Cardiac muscle cell (in vitro differentiated cells and primary cell): Measurements from ENCODE around the gene DLX6. TPM values are rescaled to one million over a fixed set of nuclear protein-coding genes. Genes with fewer than 3 reads are reported as not detected.
A peak's percentile ranks its signal among the peaks of the same experiment; 100 is the strongest.

Experiments
- DNase-seq, 2 donors: peaks; one replicate each; pipeline versions ENCODE4 v3.0.0 to v3.0.0-alpha.2; 2010 to 2017; ENCODE audit warnings: low read depth in 1 of 2, low spot score in 1 of 2
- H3K27ac ChIP-seq: fragments of 200-600 bp; sonication (generic); 2 replicates; pipeline ENCODE4 v1.5.1; 2016
- H3K27me3 ChIP-seq: fragments of 200-600 bp; sonication (generic); 2 replicates; pipeline ENCODE4 v1.6.0; 2016; ENCODE audit warnings: control low read depth
- H3K36me3 ChIP-seq: fragments of 200-600 bp; sonication (generic); 2 replicates; pipeline ENCODE4 v1.5.1; 2016; ENCODE audit warnings: control low read depth
- H3K4me1 ChIP-seq: fragments of 200-600 bp; sonication (generic); 2 replicates; pipeline ENCODE4 v1.8.1; 2017; ENCODE audit warnings: low read depth, mild to moderate bottlenecking, mixed run types
- H3K4me3 ChIP-seq: fragments of 200-600 bp; sonication (generic); 2 replicates; pipeline ENCODE4 v1.5.1; 2016; ENCODE audit warnings: mild to moderate bottlenecking
- H3K9me3 ChIP-seq: fragments of 200-600 bp; sonication (generic); 2 replicates; pipeline ENCODE4 v1.5.1; 2017; ENCODE audit warnings: low read depth, mild to moderate bottlenecking, control low read depth
- polyA plus RNA-seq: library from polyadenylated mRNA; unstranded; fragments of >200 nt; fragmentation: Nextera tagmentation; extraction: Ambion mirVana; gene quantifications from 2 replicates; pipeline ENCODE4 v1.2.1, GENCODE V29; 2016
- total RNA-seq: library from RNA; depleted of rRNA; stranded (reverse); fragments of >200 nt; gene quantifications from 2 replicates; pipeline ENCODE4 v1.2.3, GENCODE V29; 2016
- TF ChIP-seq, protein P1 (sequence below): IDR thresholded peaks from 2 replicates; pipeline ENCODE4 v1.5.1; 2012; ENCODE audit warnings: low read depth, mild to moderate bottlenecking, low read length

DLX6 gene
- total and polyA plus RNA-seq, 2 experiments from 2014 or later, result not detected

DNA sequence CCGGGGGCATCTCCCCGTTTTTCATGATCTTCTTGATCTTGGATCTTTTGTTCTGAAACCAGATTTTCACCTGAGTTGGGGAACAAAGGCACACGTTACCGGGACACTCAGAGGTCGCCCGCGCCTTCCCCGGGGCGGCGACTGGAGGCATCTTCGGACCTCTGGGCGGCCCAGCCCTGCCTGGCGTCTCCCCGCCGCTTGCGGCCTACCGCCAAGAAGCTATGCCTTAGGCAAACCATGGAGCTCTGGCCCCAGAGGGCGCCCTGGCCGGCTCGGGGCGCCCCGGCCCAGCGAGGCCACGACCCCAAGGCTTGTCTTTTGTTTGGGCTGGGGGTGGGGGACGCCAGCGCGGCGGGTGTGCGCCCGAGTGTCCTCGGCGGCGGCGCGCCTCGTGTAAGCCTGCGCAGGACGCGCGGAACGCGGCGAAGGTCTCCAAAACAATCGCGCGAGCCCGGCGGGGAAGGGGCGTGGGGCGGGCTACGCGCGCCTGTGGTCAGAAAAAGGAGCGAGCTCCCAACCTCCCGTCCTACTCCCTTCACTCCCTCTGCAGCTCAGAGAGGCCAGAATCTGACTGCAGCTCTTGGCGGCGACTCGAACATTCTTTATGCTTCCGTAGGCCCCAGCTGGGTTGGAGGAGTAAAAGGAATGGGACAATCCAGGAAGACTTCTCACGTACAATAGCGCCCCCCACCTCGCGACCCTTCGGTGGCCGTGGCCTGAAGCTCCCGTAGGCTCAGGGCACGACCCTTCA is 15.8 kb downstream of the DLX6 start:
- peak in 1 of 2 donors; percentile 8 for DNase-seq
- Histone ChIP-seq H3K36me3 (no peaks in the 10 kb centered on the region), H3K9me3 (no peaks in the 10 kb centered on the region), H3K4me3 (peak overlapping the region; percentile 22), H3K27ac (no peak overlapping the region), H3K4me1 (peaks cover 10% of the 10 kb centered on the region), H3K27me3 (peaks cover 100% of the 10 kb centered on the region)
- TF ChIP-seq, protein P1, sequence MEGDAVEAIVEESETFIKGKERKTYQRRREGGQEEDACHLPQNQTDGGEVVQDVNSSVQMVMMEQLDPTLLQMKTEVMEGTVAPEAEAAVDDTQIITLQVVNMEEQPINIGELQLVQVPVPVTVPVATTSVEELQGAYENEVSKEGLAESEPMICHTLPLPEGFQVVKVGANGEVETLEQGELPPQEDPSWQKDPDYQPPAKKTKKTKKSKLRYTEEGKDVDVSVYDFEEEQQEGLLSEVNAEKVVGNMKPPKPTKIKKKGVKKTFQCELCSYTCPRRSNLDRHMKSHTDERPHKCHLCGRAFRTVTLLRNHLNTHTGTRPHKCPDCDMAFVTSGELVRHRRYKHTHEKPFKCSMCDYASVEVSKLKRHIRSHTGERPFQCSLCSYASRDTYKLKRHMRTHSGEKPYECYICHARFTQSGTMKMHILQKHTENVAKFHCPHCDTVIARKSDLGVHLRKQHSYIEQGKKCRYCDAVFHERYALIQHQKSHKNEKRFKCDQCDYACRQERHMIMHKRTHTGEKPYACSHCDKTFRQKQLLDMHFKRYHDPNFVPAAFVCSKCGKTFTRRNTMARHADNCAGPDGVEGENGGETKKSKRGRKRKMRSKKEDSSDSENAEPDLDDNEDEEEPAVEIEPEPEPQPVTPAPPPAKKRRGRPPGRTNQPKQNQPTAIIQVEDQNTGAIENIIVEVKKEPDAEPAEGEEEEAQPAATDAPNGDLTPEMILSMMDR, result no peak

DNA sequence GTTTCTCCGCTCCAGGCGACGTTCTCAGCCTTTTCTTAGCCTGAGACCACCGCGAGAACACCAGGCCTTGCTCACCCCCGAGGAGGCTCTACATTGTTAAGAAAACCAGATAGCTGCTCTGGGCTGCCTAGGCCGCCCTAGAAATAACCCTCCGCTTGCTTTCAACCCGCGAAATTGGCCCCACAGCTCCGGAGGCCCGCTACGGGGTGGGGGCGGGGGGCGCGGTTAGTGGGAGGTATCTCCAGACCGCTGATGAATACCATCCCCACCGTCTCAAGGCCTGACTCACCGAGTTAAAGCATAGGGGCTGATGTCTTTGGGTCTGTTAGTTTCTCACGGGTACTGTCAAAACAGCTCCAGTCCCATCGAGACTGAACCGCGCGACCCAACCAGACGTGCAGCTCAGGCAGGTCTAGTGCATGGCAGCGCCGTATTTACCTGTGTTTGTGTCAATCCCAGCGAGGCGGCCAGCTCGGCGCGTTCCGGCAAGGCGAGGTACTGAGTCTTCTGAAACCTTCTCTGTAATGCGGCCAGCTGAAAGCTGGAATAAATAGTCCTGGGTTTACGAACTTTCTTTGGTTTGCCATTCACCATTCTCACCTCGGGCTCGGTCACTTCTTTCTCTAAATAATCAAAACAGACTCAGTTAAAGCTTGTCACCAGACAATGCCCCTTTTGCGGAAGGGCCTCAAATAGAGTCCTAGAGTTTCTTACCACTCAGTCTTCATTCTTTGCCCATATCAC is 16.6 kb downstream of the DLX6 start:
- Histone ChIP-seq H3K36me3 (no peaks in the 10 kb centered on the region), H3K4me1 (peaks cover 10% of the 10 kb centered on the region), H3K9me3 (no peaks in the 10 kb centered on the region), H3K27me3 (peaks cover 100% of the 10 kb centered on the region), H3K27ac (no peak overlapping the region), H3K4me3 (peak overlapping the region; percentile 22)
- DNase-seq, result no peak
- TF ChIP-seq, protein P1, result no peak

DNA sequence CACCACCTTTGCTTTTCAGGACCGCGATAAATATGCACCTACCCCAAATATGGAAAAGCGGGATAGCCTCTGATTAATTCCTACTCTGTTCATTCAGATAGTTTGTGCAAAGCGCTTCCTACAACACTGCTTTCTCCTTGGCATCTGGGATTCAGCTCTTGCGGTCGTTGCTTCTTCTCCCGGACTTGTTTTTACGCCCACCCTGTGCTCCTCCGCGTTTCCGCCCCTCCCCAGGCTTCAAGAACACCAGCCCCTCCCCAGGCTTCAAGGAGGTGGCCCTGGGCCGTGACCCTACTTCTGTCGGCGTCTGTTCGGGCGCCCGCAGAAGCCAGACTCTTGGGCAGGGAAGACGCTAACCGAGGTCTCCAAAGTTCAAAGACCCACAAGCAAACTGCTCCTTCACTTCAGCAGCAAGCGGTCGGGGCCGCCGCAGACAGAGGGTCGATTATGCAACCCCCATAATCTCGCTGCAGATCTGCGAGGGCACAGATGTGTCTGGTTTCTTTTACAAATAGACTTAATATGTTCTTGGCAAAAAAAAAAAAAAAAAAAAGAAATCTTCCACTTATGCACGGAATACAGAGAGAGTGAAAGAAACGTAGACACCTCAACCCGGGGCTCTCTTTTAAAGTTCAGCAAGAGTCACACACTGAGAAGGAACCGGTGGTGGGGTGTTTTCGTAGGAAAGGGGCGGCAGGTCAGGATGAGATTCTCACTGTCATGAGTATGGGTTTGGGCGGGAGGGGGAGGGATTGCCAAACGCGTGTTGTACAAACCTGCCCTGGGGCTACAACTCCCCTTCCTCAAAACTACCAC is 17.3 kb downstream of the DLX6 start:
- H3K9me3 ChIP-seq, result no peaks in the 10 kb centered on the region
- no peak overlapping the region for H3K4me3 ChIP-seq
- DNase-seq, result no peak
- no peaks in the 10 kb centered on the region for H3K36me3 ChIP-seq
- peaks cover 99% of the 10 kb centered on the region for H3K27me3 ChIP-seq
- peaks cover 10% of the 10 kb centered on the region for H3K4me1 ChIP-seq
- H3K27ac ChIP-seq, result no peak overlapping the region
- TF ChIP-seq, protein P1, result no peak

- Histone ChIP-seq H3K27me3 (peaks cover 95% of the 10 kb centered on the region), H3K4me1 (peaks cover 10% of the 10 kb centered on the region), H3K36me3 (no peaks in the 10 kb centered on the region), H3K9me3 (no peaks in the 10 kb centered on the region), H3K27ac (no peak within 1 kb of the TSS), H3K4me3 (peak within 1 kb of the TSS; percentile 23)
- TF ChIP-seq, protein P1, result no peak
- DNase-seq, result peak in 1 of 2 donors; percentile 18
Measured at GRCh38 chr7:97024209-97025129, 19.1 kb downstream of the DLX6 start, which contains the start of gene DLX5. TSS of gene DLX5 (minus strand) at chr7:97024831. CDS start at chr7:97024623, 208 bp downstream.
